Right hindlimb (tissue), 1 donor: ENCODE measurements around the gene AXL.

Source experiments
- DNase-seq: peaks from one replicate; pipeline ENCODE4 v3.0.0-alpha.2; 2018

The AXL gene

GRCh38 chr19:41310033-41310831, 91.2 kb downstream of the AXL start, which contains the start of gene CCDC97:
Gene CCDC97, plus strand, starts transcription at chr19:41310172. Its CDS starts 139 bp downstream, at chr19:41310311.
- peak; percentile 93 for DNase-seq

- no peak for DNase-seq
These were observed 92.0 kb downstream of the AXL start for GRCh38 chr19:41311072-41311471.
